Right lobe of liver (tissue), 4 donors: ENCODE data around the gene STK17A.

Experiments used
- CTCF ChIP-seq, 4 donors: fragments of 200-600 bp in 3 of 4; fragments of 450-650 bp in 1 of 4; IDR thresholded peaks; one replicate each; pipeline versions ENCODE4 v1.5.1 to v1.8.0; 2016 to 2022; ENCODE audit warnings: antibody characterized with exemption in 4 of 4, mild to moderate bottlenecking in 2 of 4
- POLR2A ChIP-seq: fragments of 450-650 bp; IDR thresholded peaks from one replicate; pipeline ENCODE4 v1.6.1; 2017; ENCODE audit warnings: antibody characterized with exemption, mild to moderate bottlenecking
- donor health status: DM: no; HTN: no; CAD: no.
- donor health status: DM: no; HTN: no; CAD: no.
- donor health status: DM: no; HTN: yes; CAD: no.

DNA sequence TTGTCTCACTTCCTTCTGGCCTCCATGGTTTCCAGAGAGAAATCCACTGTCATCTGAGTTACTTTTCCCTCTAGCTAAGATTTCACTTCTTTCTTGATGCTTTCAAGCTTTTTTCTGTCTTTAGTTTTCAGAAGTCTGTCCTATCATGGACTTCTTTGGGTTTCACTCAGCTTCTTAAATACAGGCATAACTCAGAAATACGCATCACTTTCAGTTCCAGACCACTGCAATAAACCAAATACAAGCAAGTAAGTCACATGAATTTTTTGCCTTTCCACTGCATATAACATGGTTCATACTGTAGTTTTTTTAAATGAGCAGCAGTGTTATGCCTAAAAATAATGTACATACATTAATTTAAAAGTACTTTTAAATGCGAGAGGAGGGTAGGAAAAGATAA, 48.7 kb downstream of the STK17A start:
- TF ChIP-seq CTCF (IDR thresholded peaks at IDR 0.05) (no peak), POLR2A (no peak)
